Activated CD4-positive, alpha-beta memory T cell treated with anti-CD3 and anti-CD28 coated beads, Interleukin-2, amount 10 ng/mL, durations not matched to agents 7 days and 5 days (primary cell): ENCODE measurements around the gene PTF1A. TPM values are rescaled to one million over a fixed set of nuclear protein-coding genes. Genes with fewer than 3 reads are reported as not detected.

Experiments used
- CTCF ChIA-PET: fragments of 350-600 bp; sonication (Branson Sonifier 250); formaldehyde crosslinking; loops from one replicate; lab custom pipeline; 2021; ENCODE audit warnings: antibody characterized with exemption, inconsistent platforms; lab: Charles Lee
- POLR2A ChIA-PET: fragments of 350-600 bp; sonication (Branson Sonifier 250); formaldehyde crosslinking; loops from one replicate; lab custom pipeline; 2021; ENCODE audit warnings: antibody characterized with exemption; lab: Charles Lee
- DNase-seq: peaks from one replicate; pipeline ENCODE4 v3.0.0-alpha.2; 2020
- H3K27ac Mint-ChIP-seq: one replicate; pipeline ENCODE4 v1.8.0; 2021; ENCODE audit warnings: mild to moderate bottlenecking, mixed read lengths
- H3K27me3 Mint-ChIP-seq: one replicate; pipeline ENCODE4 v1.8.0; 2021; ENCODE audit warnings: mixed read lengths
- H3K36me3 Mint-ChIP-seq: one replicate; pipeline ENCODE4 v1.8.0; 2021; ENCODE audit warnings: low read depth, mixed read lengths
- H3K4me1 Mint-ChIP-seq: one replicate; pipeline ENCODE4 v1.8.0; 2021; ENCODE audit warnings: mixed read lengths
- H3K4me3 Mint-ChIP-seq: one replicate; pipeline ENCODE4 v1.8.0; 2021; ENCODE audit warnings: mild to moderate bottlenecking, mixed read lengths
- H3K9me3 Mint-ChIP-seq: one replicate; pipeline ENCODE4 v1.8.0; 2021; ENCODE audit warnings: mixed read lengths
- total RNA-seq, 2 experiments: library from RNA; stranded (reverse); gene quantifications; one replicate each; pipeline ENCODE4 v1.2.3, GENCODE V29; 2021

The PTF1A gene, protein sequence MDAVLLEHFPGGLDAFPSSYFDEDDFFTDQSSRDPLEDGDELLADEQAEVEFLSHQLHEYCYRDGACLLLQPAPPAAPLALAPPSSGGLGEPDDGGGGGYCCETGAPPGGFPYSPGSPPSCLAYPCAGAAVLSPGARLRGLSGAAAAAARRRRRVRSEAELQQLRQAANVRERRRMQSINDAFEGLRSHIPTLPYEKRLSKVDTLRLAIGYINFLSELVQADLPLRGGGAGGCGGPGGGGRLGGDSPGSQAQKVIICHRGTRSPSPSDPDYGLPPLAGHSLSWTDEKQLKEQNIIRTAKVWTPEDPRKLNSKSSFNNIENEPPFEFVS
- not detected for total RNA-seq

DNA sequence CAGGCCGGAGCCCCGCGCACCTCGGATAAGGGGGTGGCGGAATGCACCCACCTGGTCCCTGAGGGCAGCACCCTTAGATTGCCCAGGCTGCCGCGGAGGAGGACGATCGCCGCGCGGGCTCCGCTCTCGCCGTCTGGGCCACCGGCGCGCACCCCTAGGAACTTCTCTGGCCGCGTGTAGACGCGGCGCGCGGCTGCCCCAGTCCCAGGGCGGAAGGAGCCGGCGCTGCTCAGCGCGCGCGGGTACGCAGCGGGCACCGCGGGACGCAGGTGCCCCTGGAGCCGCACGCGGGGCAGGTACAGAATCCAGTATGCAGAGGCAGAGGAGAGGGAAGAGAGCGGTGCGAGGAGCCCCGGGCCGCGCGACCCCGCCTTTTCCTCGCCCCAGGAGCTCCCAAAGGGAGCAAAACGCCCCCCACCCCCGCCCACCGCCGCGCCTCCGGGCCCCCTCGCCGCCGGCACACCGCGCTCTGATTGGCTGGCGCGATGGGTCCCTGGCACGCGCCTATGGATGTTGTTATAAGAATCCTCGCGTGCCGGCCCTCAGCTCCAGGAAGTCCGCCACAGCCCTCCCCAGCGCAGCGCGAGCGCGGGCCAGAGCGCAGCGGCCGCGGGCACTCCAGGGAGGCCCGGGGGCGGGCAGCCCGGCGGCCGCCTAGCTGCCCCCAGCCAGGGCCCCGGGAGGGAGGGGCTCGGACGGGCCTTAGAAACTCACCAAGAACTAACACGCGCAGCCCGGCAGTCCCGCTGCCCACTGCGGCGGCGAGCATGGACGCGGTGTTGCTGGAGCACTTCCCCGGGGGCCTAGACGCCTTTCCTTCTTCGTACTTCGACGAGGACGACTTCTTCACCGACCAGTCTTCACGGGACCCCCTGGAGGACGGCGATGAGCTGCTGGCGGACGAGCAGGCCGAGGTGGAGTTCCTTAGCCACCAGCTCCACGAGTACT is at the start of gene PTF1A:
Gene PTF1A, plus strand, starts transcription at position 549 of the 948 bp plus-strand sequence. Its CDS starts 219 bp downstream, at position 768.
- Mint-ChIP-seq H3K9me3 (no peaks in the 10 kb centered on the region), H3K27me3 (peaks cover 64% of the 10 kb centered on the region), H3K27ac (peak within 1 kb of the TSS; percentile 47), H3K36me3 (no peaks in the 10 kb centered on the region), H3K4me3 (no peak within 1 kb of the TSS), H3K4me1 (no peaks in the 10 kb centered on the region)
- ChIA-PET POLR2A (no interaction called here), CTCF (no interaction called here)
- DNase-seq, result no peak

DNA sequence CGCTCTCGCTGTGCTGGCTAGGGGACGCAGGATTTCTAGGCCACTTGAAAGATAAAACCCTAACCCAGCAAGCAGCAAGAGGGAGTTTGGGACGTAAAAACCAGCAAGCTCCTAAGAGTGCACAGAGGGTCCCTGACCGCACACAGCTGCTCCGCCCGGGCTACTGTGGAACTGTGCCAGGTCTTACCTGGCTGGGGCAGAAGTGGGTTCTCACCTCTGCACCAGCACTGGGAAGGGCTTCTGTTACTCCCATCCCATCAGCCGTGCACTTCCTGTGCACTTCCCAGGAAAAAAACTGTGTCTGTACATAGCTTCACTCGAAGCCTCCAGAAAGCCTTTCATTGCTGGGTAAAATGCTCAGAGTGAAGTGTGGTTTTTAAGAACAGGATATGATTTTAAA is 45.9 kb upstream of the PTF1A start:
- Mint-ChIP-seq H3K4me1 (no peaks in the 10 kb centered on the region), H3K9me3 (no peaks in the 10 kb centered on the region), H3K36me3 (no peaks in the 10 kb centered on the region), H3K27me3 (peaks cover 10% of the 10 kb centered on the region), H3K4me3 (no peak overlapping the region), H3K27ac (no peak overlapping the region)
- no peak for DNase-seq
- CTCF ChIA-PET, result interaction anchor here (2.2 kb wide), 1 partner anchor 12 kb away, joined by 4 read pairs; no protein-coding TSS in a partner anchor
- POLR2A ChIA-PET, result no interaction called here

DNA sequence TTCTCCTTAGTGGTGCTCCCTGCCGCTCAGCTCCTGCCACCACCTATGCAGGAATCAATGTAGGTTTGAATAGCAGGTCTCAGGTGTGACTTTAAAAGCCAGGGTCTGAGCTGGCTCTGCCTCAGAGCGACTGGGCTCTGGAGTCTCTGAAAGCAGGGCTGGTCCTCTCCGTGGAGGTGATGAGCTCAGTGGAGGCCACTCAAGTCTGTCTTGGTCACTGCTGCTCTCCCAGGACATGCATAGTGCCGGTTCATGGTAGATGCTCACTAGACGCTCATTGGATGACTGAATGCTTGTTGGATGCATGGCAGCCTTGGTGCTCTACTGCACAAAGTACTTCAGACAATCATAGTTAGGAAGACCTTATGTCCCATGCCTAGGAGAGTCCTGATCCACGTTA is 45.1 kb upstream of the PTF1A start:
- ChIA-PET POLR2A (no interaction called here), CTCF (interaction anchor here (0.6 to 2.2 kb wide), 3 partner anchors 9 to 281 kb away, joined by 3 to 4 read pairs (median 4); no protein-coding TSS in a partner anchor)
- Mint-ChIP-seq H3K4me3 (no peak overlapping the region), H3K27me3 (peaks cover 6% of the 10 kb centered on the region), H3K4me1 (no peaks in the 10 kb centered on the region), H3K27ac (no peak overlapping the region), H3K36me3 (no peaks in the 10 kb centered on the region), H3K9me3 (no peaks in the 10 kb centered on the region)
- no peak for DNase-seq

DNA sequence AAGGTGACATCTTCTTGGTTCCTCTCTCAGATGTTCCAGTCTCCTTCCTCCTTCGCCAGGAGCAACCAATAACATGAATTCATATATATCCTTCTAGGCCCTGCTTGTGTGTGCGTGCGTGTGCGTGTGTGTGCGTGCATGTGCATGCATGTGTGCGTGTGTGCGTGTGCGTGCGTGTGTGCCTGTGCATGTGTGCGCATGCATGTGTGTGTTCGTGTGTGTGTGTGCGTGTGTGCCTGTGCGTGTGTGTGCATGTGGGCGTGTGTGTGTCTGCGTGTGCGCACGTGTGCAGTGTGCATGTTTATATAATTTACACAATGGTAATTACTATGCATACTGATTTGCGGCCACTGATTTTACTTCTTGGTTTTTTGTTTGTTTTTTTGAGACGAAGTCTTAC is 43.9 kb upstream of the PTF1A start:
- Mint-ChIP-seq H3K4me3 (no peak overlapping the region), H3K9me3 (no peaks in the 10 kb centered on the region), H3K36me3 (no peaks in the 10 kb centered on the region), H3K27me3 (no peaks in the 10 kb centered on the region), H3K27ac (no peak overlapping the region), H3K4me1 (no peaks in the 10 kb centered on the region)
- ChIA-PET CTCF (no interaction called here), POLR2A (no interaction called here)
- DNase-seq, result no peak

DNA sequence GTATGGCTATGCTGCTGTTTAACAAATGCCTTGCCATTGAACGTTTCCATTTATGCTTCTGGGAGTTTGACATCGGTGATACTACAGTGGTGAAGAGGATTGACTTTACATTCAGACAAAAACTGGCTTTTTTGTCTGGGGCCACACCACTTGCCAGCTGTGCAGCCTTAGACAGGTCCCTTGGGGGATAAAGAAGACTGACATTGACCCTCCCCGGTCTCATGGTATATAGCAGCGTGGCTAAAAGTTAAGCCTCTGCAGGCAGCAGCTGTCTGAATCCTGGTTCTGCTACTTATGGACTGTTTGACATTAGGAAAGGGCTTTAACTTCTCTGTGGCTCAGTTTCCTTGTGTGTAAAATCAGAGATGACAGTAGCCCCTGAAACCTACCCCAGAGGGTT is 42.0 kb upstream of the PTF1A start:
- Mint-ChIP-seq H3K4me1 (no peaks in the 10 kb centered on the region), H3K9me3 (no peaks in the 10 kb centered on the region), H3K36me3 (no peaks in the 10 kb centered on the region), H3K27me3 (no peaks in the 10 kb centered on the region), H3K4me3 (no peak overlapping the region), H3K27ac (no peak overlapping the region)
- DNase-seq, result no peak
- CTCF ChIA-PET, result no interaction called here
- POLR2A ChIA-PET, result no interaction called here

DNA sequence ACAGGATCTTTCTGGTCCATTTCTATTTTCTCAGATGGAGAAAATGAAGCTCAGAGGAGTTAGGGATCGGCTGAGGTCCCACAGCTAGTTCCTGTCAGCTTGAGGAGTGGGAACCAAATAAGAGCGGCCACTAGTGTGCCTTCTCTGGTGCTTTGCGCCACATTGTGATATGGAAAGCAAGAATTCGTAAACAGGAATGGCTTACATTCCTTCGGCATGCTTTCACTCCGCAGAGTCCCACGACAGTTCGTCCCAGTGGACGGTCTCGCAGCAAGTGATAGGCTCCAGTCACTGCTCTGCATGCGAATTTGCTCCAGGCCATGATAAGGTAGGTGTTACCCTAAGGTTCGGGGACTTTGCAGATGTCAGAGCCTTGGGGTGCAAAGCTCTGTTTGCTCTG is 41.5 kb upstream of the PTF1A start:
- Mint-ChIP-seq H3K4me3 (no peak overlapping the region), H3K4me1 (no peaks in the 10 kb centered on the region), H3K36me3 (no peaks in the 10 kb centered on the region), H3K27ac (no peak overlapping the region), H3K9me3 (no peaks in the 10 kb centered on the region), H3K27me3 (peaks cover under 1% of the 10 kb centered on the region)
- ChIA-PET POLR2A (no interaction called here), CTCF (no interaction called here)
- no peak for DNase-seq

DNA sequence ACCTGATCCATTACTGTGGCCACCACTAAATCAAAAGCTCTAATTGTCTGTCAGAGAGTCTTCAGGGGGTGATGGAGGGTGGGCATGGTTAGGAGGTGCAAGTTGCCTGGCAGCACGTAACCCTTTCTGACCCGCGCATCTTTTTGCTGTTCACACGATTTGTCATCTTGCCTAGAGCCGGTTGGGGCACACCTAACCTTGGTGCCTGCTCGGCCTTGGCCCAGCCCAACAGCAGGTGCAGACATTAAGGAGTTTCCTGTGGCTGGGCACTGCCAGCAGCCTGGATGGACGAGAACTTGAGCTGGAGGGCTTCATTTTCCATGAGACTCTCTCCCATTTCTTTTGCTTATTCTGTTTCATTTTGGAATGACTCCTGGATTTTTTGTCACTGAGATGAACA is 41.0 kb upstream of the PTF1A start:
- Mint-ChIP-seq H3K4me3 (no peak overlapping the region), H3K36me3 (no peaks in the 10 kb centered on the region), H3K27me3 (peaks cover 5% of the 10 kb centered on the region), H3K27ac (no peak overlapping the region), H3K4me1 (no peaks in the 10 kb centered on the region), H3K9me3 (no peaks in the 10 kb centered on the region)
- ChIA-PET POLR2A (no interaction called here), CTCF (no interaction called here)
- DNase-seq, result no peak

DNA sequence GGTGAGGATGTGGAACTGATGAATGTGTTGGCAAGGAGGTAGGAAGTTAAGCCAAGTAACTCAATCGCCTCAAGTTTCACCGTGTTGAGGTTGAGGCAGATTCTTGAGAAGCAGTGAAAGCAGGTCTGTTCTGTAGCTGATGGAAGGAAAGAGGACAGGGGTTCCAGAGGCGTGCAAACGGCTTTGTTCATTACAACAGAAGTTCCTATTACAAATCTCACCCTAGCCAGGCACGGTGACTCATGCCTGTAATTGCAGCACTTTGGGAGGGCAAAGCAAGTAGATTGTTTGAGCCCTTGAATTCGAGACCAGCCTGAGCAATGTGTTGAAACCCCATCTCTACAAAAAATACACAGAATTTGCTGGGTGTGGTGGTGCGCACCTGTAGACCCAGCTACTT is 36.9 kb upstream of the PTF1A start:
- Mint-ChIP-seq H3K27me3 (peaks cover 11% of the 10 kb centered on the region), H3K36me3 (no peaks in the 10 kb centered on the region), H3K4me3 (no peak overlapping the region), H3K27ac (no peak overlapping the region), H3K9me3 (no peaks in the 10 kb centered on the region), H3K4me1 (peaks cover 7% of the 10 kb centered on the region)
- POLR2A ChIA-PET, result no interaction called here
- DNase-seq, result no peak
- CTCF ChIA-PET, result no interaction called here

DNA sequence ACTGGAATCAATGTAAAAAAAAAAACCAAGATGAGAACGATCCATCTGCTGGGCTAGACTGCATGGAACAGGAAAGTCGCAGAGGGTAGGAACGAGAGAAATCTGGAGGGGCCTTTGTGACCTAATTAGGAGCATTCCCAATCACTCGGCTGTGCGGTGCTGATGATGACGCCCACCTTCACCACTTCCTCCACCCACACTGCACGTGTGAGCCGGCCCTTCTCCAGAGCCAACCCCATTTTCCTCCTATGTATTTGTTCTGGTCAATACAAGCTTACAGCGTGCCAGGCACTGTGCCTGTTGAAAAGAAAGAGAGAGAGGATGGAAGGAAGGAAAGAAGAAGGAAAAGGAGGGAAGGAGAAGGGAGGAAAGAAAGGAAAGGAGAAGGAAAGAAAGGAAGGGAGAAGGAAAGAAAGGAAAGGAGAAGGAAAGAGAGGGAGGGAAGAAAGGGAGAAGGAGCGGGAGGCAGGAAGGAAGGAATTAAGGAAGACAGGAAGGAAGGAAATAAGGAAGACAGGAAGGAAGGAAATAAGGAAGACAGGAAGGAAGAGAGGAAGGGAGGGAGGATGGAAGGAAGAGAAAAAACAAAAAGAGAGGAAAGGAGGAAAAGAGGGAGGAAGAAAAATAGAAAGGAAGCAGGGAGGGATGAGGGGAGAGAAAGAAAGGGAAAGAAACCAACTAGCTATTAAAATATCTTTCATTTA is 35.5 kb upstream of the PTF1A start:
- Mint-ChIP-seq H3K4me1 (peaks cover 7% of the 10 kb centered on the region), H3K4me3 (no peak overlapping the region), H3K9me3 (no peaks in the 10 kb centered on the region), H3K27me3 (peaks cover 19% of the 10 kb centered on the region), H3K36me3 (no peaks in the 10 kb centered on the region), H3K27ac (peak overlapping the region; percentile 42)
- DNase-seq, result no peak
- ChIA-PET POLR2A (no interaction called here), CTCF (interaction anchor here (0.6 to 5.0 kb wide), 5 partner anchors 11 to 1635 kb away, joined by 3 to 35 read pairs (median 4); no protein-coding TSS in a partner anchor)

DNA sequence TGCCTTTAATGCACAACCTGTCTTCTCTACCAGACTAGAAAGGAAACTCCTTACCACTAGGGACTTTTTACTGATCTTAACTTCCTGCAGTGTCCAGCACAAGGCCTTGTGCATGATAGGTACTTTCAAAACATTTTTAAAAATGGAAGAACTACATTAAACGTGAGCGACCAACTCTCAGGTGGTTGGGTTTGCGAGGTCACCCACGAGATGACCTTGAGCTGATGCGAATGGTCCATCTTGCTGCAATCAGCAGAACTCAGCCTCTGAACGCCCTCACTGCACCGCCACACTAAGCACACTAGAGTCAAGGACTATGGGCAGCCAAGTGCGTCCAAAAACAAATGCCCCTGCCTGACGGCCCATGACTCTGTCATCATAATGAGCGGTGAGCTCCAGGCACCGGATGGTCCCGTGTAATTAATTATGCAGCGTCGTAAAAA is 34.9 kb upstream of the PTF1A start:
- POLR2A ChIA-PET, result no interaction called here
- H3K27ac Mint-ChIP-seq, result no peak overlapping the region
- no peaks in the 10 kb centered on the region for H3K36me3 Mint-ChIP-seq
- H3K27me3 Mint-ChIP-seq, result peaks cover 19% of the 10 kb centered on the region
- CTCF ChIA-PET, result interaction anchor here (1.1 to 5.0 kb wide), 8 partner anchors 10 to 545 kb away, joined by 3 to 35 read pairs (median 4); no protein-coding TSS in a partner anchor
- DNase-seq, result no peak
- H3K9me3 Mint-ChIP-seq, result no peaks in the 10 kb centered on the region
- peaks cover 7% of the 10 kb centered on the region for H3K4me1 Mint-ChIP-seq
- H3K4me3 Mint-ChIP-seq, result no peak overlapping the region

DNA sequence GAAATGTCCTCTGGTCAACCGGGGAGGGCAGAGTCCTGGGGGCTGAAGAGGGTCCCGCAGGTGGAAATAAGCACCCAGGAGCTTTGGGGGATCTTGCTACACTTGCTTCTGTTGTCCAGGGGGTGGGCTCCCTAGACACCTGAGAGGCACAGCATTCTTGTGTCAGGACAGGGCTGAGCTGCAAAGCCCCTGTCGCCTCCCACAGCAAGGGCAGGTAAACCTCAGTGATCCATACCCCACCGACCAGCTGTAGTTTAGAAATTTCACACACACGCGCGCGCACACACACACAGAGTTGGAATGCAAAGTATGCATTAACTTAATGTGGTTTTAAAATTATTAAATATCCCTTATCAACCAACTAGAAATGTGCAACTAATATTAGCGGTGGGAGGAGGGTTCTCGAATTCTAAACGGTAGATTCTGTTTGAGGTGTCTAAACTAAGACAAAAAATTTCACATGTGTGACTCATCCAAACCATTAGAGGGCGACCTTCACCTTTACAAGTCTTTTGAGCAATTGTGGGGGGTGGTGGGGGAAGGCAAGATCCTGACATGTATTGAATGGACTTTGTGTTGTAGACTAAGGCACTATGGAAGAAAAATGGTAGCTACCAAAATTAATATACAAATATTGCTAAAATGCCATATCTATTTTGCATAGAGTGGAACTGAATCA is 34.3 kb upstream of the PTF1A start:
- Mint-ChIP-seq H3K4me1 (peaks cover 7% of the 10 kb centered on the region), H3K4me3 (no peak overlapping the region), H3K36me3 (no peaks in the 10 kb centered on the region), H3K27ac (no peak overlapping the region), H3K27me3 (peaks cover 19% of the 10 kb centered on the region), H3K9me3 (no peaks in the 10 kb centered on the region)
- ChIA-PET POLR2A (no interaction called here), CTCF (interaction anchor here (0.7 to 5.0 kb wide), 15 partner anchors 10 to 544 kb away, joined by 3 to 35 read pairs (median 4); no protein-coding TSS in a partner anchor)
- DNase-seq, result no peak

DNA sequence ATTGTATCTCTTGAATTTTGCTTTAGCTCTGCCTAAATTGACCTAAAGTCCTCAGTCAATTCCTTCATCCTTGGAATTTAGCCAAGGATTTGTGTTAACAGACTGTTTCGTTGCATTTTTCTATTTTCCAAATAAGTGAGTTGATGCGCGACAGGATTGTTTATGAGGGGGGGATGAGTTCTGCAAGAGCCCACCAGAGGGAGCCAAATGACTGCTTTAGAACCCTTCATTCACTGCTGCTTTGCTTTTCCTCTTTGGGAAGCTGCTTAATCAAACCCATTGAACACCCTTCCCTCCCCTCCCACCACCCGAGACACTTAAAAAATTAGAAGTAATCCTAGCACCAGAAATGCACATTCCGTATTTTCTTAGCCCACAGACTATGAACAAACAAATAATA is 33.7 kb upstream of the PTF1A start:
- peaks cover 19% of the 10 kb centered on the region for H3K27me3 Mint-ChIP-seq
- peak; percentile 42 for DNase-seq
- H3K36me3 Mint-ChIP-seq, result no peaks in the 10 kb centered on the region
- H3K4me1 Mint-ChIP-seq, result peaks cover 7% of the 10 kb centered on the region
- no peaks in the 10 kb centered on the region for H3K9me3 Mint-ChIP-seq
- ChIA-PET POLR2A (no interaction called here), CTCF (interaction anchor here (0.6 to 5.0 kb wide), 15 partner anchors 9 to 544 kb away, joined by 3 to 35 read pairs (median 4); no protein-coding TSS in a partner anchor)
- no peak overlapping the region for H3K4me3 Mint-ChIP-seq
- H3K27ac Mint-ChIP-seq, result no peak overlapping the region
